Raji (cell line): Measurements from ENCODE around the gene TST.

Experiments used
- POLR2A ChIP-seq: IDR thresholded peaks from 2 replicates; pipeline ENCODE4 v1.6.1; 2011; ENCODE audit warnings: low read depth, low read length, control low read depth; ENCODE audit not compliant: insufficient read depth

TST gene

DNA sequence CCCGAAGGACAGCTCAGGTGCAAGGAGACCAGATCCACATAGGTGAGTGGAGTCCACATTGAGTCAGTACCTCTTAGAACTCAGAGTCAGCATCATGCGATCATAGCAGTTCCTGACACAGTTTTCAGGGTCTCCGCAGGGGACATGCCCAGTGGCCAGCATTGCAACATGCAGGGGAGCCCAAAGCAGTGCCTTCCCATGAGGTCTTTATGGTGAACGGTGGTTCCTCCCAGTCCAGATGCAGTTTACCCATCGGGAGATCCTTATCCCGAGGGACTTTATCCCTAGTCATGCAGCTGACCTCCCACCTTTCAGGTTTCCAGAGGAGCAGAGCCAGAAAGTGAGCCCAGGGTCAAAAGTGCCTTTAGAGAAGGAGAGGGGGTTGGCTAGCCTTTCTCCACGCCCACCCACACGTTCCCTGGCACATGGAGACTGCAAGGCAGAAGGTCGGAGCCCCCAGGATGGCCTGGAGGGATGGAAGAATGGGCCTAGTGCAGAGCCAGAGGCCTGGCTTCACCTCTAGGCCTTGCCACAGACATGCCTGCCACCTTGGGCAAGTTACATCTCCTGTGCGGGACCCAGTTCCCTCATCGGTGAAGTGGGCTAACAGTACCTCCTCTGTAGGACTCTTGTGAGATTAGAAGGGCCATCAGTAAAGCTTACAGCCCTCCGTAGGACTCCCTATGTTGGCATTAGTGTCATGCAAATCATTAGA is 38.7 kb upstream of the TST start:
- no peak for TF ChIP-seq POLR2A

DNA sequence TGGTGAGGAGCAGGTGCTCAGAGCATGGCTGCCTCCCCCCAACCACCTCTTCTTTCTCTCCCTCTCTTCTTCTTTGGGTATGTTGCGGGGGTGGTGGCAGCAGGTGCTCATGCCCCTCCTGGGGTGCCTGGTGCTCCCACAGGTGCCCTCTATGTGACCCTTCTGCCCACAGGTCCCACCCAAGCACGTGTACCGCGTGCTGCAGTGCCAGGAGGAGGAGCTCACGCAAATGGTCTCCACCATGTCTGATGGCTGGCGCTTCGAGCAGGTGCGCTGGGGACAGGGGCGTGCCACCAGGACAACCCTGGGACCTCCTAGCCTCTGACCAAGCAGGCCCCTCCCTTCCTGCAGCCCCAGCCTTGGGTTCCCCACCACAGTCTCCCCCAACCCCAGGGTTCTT is 38.0 kb upstream of the TST start:
- TF ChIP-seq POLR2A: no peak

- TF ChIP-seq POLR2A: no peak
Measured at GRCh38 chr22:37056246-37056645, 37.0 kb upstream of the TST start.

DNA sequence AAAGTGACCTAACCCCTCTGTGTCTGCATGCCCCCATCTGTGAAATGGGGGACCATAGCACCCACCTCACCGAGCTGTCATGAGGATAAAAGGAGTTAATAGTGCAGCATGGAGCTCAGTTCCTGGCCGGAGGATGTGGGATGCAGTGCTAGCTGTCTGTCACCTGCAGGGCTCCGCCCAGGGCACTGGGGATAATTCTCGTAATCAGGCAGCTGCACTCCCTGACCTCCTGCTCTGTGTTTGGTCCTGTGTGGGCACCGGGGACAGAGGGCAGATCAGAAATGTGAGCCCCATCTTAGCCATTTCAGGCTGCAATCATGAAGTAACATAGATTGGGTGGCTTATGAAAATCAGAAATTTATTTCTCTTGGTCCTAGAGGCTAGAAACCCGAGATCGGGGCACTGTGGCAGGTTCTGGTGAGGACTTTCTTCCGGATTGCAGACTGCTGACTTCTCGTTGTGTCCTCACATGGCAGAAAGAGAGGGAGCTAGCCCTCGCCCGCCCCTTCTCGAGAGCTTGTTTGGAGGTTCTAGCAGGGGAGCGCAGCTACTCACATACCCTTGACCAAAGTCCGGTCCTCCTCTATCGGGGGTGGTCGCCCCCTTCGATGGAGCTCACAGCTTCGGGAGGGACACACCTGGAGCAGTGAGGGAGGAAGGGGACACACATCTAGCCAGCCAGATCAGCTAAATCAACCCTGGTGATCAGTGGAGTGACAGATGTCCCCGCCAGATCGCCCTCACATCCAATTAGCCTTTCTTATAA is 35.5 kb upstream of the TST start:
- no peak for TF ChIP-seq POLR2A

DNA sequence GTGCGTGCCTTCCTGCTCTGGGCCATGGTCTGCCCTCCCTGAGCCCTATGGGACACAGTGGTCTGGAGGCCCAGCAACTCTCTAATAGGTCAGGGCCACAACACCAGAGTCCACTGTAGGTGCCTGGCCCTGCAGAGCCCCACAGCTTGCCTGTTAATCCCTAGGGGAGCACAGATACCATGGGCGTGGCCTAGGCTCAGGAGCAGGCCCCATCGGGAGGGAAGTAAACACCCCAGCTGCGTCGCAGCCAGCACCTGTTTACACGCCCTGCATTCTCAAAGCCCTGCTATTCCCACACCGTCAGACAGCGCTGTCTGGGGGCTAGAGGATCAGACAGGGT is 34.8 kb upstream of the TST start:
- no peak for TF ChIP-seq POLR2A

DNA sequence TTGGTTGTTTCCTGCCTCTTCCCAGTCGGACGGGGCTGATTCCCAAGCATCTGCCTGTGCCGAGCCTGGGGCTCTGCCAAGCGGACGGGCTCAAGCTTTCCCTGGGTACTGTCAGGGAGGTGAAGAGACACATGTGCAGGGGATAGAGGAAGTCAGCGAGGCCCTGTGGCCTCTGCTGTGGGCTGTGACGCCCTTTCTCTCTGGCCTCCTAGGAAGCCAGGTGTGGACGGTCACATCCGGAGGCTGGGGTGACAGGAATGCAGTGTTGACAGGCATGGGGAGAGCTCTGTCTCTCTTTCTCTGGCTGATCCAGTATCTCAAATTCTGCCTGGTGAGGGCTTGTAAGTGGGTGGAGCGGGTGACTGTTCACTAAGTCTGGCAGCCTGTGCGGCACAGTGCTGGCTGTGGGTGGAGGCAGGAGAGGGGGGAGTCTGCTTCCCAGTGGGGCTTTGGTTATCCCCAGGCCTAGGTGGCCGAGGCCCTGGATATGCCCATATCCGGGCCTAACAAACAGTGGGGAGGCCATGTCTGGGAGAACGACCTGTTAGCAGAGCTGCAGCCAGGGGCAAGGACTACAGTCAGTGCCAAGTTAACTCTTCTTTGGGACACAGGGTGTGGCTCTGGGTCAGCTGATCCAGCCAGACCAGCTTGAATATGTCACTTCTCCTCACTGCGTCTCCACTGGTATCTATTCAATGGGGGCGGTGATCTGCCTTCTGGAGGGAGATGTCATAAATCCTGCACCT is 34.2 kb upstream of the TST start:
- TF ChIP-seq POLR2A: no peak

GRCh38 chr22:37052386-37053309 is 33.4 kb upstream of the TST start:
- no peak for TF ChIP-seq POLR2A

DNA sequence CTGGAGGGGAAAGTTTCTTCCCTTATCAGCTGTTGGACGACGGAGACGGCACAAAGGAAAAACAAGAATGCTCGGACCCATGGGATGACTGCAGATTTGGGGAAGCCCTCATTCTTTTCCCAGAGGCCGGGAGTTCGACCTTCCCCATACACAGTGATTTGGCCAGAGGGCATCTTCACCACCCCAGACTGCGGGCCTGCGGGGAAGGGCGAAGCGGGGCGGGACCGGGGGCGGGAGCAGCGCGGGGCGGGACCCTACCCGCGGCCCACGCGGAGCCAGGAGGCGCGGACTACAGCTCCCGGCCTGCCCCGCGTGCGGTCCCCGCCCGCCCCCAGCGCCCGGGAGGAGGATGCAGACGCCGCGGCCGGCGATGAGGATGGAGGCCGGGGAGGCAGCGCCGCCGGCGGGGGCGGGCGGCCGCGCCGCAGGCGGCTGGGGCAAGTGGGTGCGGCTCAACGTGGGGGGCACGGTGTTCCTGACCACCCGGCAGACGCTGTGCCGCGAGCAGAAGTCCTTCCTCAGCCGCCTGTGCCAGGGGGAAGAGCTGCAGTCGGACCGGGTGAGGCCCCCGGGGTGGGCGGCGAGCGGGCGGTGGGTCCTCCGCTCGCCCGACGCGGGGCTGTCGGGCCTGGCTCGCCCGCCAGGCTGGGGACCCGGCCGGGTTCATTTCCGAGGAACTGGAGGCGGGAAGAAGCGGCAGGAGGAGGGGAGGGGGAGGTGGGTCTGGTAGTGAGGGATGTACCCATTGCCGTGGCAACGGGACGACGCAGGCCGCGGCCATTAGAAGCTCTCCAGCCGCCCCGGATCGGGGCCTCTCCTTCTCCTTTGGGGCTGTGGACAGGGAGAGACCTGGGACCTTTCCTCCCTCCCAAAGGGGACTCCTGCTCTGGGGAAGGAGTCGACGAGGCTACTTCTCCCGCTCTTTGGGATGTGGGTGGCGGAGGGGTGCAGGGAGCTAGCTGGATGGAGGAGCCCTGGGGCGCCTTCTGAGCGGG is 32.4 kb upstream of the TST start, which contains the start of gene KCTD17:
Gene KCTD17, plus strand, starts transcription at position 352 of the 995 bp plus-strand sequence. Its CDS starts 19 bp downstream, at position 371.
- peak; percentile 78 for TF ChIP-seq POLR2A

DNA sequence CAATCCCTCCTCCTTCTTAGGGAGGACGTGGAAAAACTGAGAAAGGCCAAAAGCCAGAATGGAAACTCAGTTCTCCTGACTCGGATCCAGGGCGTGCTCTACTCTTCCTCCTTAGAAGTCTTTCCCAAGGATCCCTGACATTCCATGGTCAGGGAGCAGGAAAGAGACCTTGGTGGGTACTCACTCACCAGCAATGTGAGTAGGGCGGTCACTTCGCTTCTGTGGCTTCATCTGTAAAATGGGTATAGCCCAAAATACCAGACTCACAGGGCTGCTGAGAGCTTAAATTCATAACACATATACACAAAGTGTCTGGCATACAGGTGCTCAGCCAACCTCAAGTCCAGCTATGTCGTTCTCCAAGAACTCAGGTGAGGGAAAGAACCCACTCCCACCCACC is 31.7 kb upstream of the TST start:
- TF ChIP-seq POLR2A: no peak

DNA sequence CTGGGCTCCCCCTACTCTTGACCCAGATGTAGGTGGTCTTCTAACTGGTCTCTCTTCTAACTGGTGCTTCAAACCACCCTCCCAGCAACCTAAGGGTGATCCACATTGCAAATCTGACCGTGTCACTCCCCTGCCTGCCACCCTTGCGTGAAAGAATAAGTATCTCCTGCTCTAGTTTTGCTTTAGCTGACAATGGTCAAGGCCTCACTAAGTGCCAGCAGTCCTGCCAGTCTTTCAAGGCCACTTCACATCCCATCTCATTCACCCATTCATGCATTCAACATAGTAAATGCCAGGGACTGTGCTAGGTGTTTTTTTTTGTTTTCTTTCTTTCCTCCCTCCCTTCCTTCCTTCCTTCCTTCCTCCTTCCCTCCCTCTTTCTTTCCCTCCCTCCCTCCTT is 30.0 kb upstream of the TST start:
- TF ChIP-seq POLR2A: no peak

DNA sequence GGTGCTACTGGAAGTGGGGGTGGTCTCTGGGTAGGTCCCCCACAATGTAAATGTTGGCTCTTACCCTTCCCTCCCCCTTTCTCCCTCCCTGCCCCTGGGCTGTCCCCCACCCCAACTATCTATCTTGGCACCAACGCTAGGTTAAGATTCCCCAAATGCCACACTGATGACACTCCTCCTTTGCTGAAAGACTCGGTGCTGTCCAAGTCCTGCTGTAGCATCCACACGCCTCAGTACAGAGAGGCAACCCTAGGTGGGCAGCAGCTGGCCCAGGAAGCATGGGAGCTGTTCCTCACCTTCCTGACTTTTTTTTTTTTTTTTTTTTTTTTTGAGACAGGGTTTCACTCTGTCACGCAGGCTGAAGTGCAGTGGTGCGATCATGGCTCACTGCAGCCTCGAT is 28.9 kb upstream of the TST start:
- no peak for TF ChIP-seq POLR2A

GRCh38 chr22:37047006-37047405 is 27.8 kb upstream of the TST start:
- TF ChIP-seq POLR2A: no peak

GRCh38 chr22:37046589-37046988 is 27.3 kb upstream of the TST start:
- no peak for TF ChIP-seq POLR2A

DNA sequence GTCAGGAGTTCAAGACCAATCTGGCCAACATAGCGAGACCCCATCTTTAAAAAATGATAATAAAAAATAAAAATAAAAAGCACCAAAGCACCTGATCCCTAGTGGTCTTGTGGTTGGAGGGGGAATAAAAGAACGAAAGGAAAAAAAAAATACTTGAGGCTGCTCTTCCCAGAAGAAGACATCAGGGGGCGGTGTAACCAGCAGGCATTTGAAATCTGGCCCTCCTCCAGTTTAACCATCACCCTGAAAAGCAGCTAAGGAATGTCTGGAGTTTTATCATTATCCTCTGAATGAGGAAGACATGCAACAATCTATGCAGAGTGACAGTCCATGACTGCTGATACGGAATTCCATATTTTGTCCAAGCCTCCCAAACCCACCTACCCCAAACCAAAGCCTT is 26.7 kb upstream of the TST start:
- no peak for TF ChIP-seq POLR2A
